AG04450 (cell line): ENCODE measurements around the gene GARIN5A. TPM values are rescaled to one million over a fixed set of nuclear protein-coding genes. Genes with fewer than 3 reads are reported as not detected.

Source experiments
- CTCF ChIA-PET: fragments of 300-600, 350-600 bp; formaldehyde crosslinking; extraction: SDS; loops from one replicate; lab custom pipeline; 2022; ENCODE audit warnings: antibody characterized with exemption, inconsistent platforms; lab: Charles Lee
- POLR2A ChIA-PET: fragments of 350-600 bp; formaldehyde crosslinking; extraction: SDS; loops from one replicate; lab custom pipeline; 2021; ENCODE audit warnings: antibody characterized with exemption, inconsistent platforms; lab: Yijun Ruan, JAX
- DNase-seq: peaks from one replicate; pipeline ENCODE4 v3.0.0-alpha.2; 2011; ENCODE audit warnings: low read depth, low spot score
- H3K27ac ChIP-seq: one replicate; pipeline ENCODE4 v1.5.1; 2012; ENCODE audit warnings: low read depth, low read length, control low read depth
- H3K27me3 ChIP-seq: one replicate; pipeline ENCODE4 v1.6.0; 2012; ENCODE audit warnings: low read length; ENCODE audit not compliant: control insufficient read depth, insufficient read depth
- H3K4me3 ChIP-seq: 2 replicates; pipeline ENCODE4 v1.5.1; 2011; ENCODE audit warnings: mild to moderate bottlenecking, low read depth, low read length, control low read depth
- H3K9me3 ChIP-seq: 2 replicates; pipeline ENCODE4 v1.5.1; 2012; ENCODE audit warnings: low read length; ENCODE audit not compliant: control insufficient read depth, insufficient read depth
- CTCF ChIP-seq: IDR thresholded peaks from 2 replicates; pipeline ENCODE4 v1.5.1; 2011; ENCODE audit warnings: low read depth, low read length, control low read depth, inconsistent platforms
- polyA plus RNA-seq: library from polyadenylated mRNA; depleted of rRNA; stranded (reverse); fragments of >200 nt; gene quantifications from 2 replicates; pipeline ENCODE4 v1.2.3, GENCODE V29; 2011

GARIN5A gene
- polyA plus RNA-seq, 1 experiment = 0.32 TPM

GRCh38 chr19:50427997-50428425, 48.6 kb downstream of the GARIN5A start:
- peak; percentile 11 for DNase-seq
- Histone ChIP-seq H3K4me3 (peak overlapping the region; percentile 46), H3K9me3 (no peaks in the 10 kb centered on the region; the same call in 1 of the 2 replicates), H3K27me3 (peaks cover 38% of the 10 kb centered on the region), H3K27ac (no peak overlapping the region)
- POLR2A ChIA-PET = no interaction called here
- CTCF ChIA-PET = no interaction called here
- no peak for TF ChIP-seq CTCF

- no peaks in the 10 kb centered on the region; the same call in 1 of the 2 replicates for H3K9me3 ChIP-seq
- TF ChIP-seq CTCF = no peak
- no peak for DNase-seq
- POLR2A ChIA-PET = interaction anchor here (0.7 kb wide), 1 partner anchor 695 kb away, joined by 6 read pairs; no protein-coding TSS in a partner anchor
- H3K4me3 ChIP-seq = peak overlapping the region; percentile 46; the same call in 1 of the 2 replicates
- CTCF ChIA-PET = no interaction called here
- no peak overlapping the region for H3K27ac ChIP-seq
- peaks cover 36% of the 10 kb centered on the region for H3K27me3 ChIP-seq
These were observed 49.2 kb downstream of the GARIN5A start for GRCh38 chr19:50427318-50427925.

GRCh38 chr19:50425581-50425980, 51.1 kb downstream of the GARIN5A start:
- TF ChIP-seq CTCF = no peak
- Histone ChIP-seq H3K27ac (no peak overlapping the region), H3K9me3 (peaks cover 3% of the 10 kb centered on the region; the same call in 1 of the 2 replicates), H3K27me3 (peaks cover 26% of the 10 kb centered on the region), H3K4me3 (no peak overlapping the region)
- POLR2A ChIA-PET = no interaction called here
- CTCF ChIA-PET = no interaction called here
- no peak for DNase-seq

- TF ChIP-seq CTCF = no peak
- H3K27me3 ChIP-seq = peaks cover 25% of the 10 kb centered on the region
- H3K27ac ChIP-seq = no peak overlapping the region
- ChIA-PET POLR2A (interaction anchor here (0.6 kb wide), 1 partner anchor 29 kb away, joined by 3 read pairs; no protein-coding TSS in a partner anchor), CTCF (interaction anchor here (0.6 kb wide), 1 partner anchor 66 kb away, joined by 4 read pairs; no protein-coding TSS in a partner anchor)
- peaks cover 3% of the 10 kb centered on the region; the same call in 1 of the 2 replicates for H3K9me3 ChIP-seq
- no peak for DNase-seq
- no peak overlapping the region for H3K4me3 ChIP-seq
These were observed 53.2 kb downstream of the GARIN5A start for GRCh38 chr19:50423279-50424113.
